MM.1S (cell line): ENCODE data around the gene SOHLH2.

ENCODE experiments used
- DNase-seq: peaks from one replicate; pipeline ENCODE4 v3.0.0-alpha.2; 2015
- H2AFZ ChIP-seq: fragments of 300-600 bp; sonication (generic); 2 replicates; pipeline ENCODE4 v1.6.0; 2016; ENCODE audit warnings: antibody characterized with exemption, low read length
- H3F3A ChIP-seq: fragments of 300-600 bp; sonication (generic); 2 replicates; pipeline ENCODE4 v1.6.1; 2016; ENCODE audit warnings: mild to moderate bottlenecking, antibody characterized with exemption, low read length, moderate library complexity, mixed read lengths; ENCODE audit not compliant: insufficient read depth
- H3K27ac ChIP-seq: fragments of 300-600 bp; sonication (generic); 2 replicates; pipeline ENCODE4 v1.5.1; 2016; ENCODE audit warnings: mild to moderate bottlenecking, low read length
- H3K27me3 ChIP-seq: fragments of 300-600 bp; sonication (generic); replicated peaks from 2 replicates; pipeline ENCODE4 v1.6.0; 2016; ENCODE audit warnings: low read length; ENCODE audit not compliant: insufficient read depth
- H3K36me3 ChIP-seq: fragments of 300-600 bp; sonication (generic); replicated peaks from 2 replicates; pipeline ENCODE4 v1.6.1; 2016; ENCODE audit warnings: mild to moderate bottlenecking, low read length, mixed read lengths; ENCODE audit not compliant: insufficient read depth
- H3K4me1 ChIP-seq: fragments of 300-600 bp; sonication (generic); 2 replicates; pipeline ENCODE4 v1.6.1; 2016; ENCODE audit warnings: low read length, mixed read lengths
- H3K4me2 ChIP-seq: fragments of 300-600 bp; sonication (generic); 2 replicates; pipeline ENCODE4 v1.6.0; 2016; ENCODE audit warnings: low read depth, low read length
- H3K4me3 ChIP-seq: fragments of 300-600 bp; sonication (generic); 2 replicates; pipeline ENCODE4 v1.5.1; 2016; ENCODE audit warnings: low read length, mixed read lengths
- H3K79me2 ChIP-seq: fragments of 300-600 bp; sonication (generic); 2 replicates; pipeline ENCODE4 v1.6.1; 2016; ENCODE audit warnings: mixed run types, low read length, mixed read lengths
- H3K9ac ChIP-seq: fragments of 300-600 bp; sonication (generic); 2 replicates; pipeline ENCODE4 v1.6.1; 2016; ENCODE audit warnings: low read length, mixed read lengths
- H3K9me2 ChIP-seq: fragments of 300-600 bp; sonication (generic); replicated peaks from 2 replicates; pipeline ENCODE4 v1.6.1; 2016; ENCODE audit warnings: mild to moderate bottlenecking, low read length, mixed read lengths; ENCODE audit not compliant: insufficient read depth
- H3K9me3 ChIP-seq: fragments of 300-600 bp; sonication (generic); replicated peaks from 2 replicates; pipeline ENCODE4 v1.6.1; 2016; ENCODE audit warnings: mild to moderate bottlenecking, low read length, mixed read lengths; ENCODE audit not compliant: insufficient read depth
- H4K20me1 ChIP-seq: fragments of 300-600 bp; sonication (generic); 2 replicates; pipeline ENCODE4 v1.6.1; 2016; ENCODE audit warnings: mild to moderate bottlenecking, low read length, moderate library complexity, mixed read lengths; ENCODE audit not compliant: insufficient read depth
- EZH2 ChIP-seq: fragments of 300-600 bp; sonication (generic); optimal IDR thresholded peaks from 2 replicates; pipeline ENCODE3; 2017; ENCODE audit warnings: low read depth, mild to moderate bottlenecking, antibody characterized with exemption, low read length, mixed read lengths
- EZH2phosphoT487 ChIP-seq: fragments of 300-600 bp; sonication (generic); IDR thresholded peaks from 2 replicates; pipeline ENCODE4 v1.6.1; 2018; ENCODE audit warnings: antibody characterized with exemption, low read length
- TF ChIP-seq, protein P1 (sequence below): fragments of 300-600 bp; sonication (generic); IDR thresholded peaks from 2 replicates; pipeline ENCODE4 v1.5.1; 2016; ENCODE audit warnings: antibody characterized with exemption, low read length, mixed read lengths

Gene SOHLH2

DNA sequence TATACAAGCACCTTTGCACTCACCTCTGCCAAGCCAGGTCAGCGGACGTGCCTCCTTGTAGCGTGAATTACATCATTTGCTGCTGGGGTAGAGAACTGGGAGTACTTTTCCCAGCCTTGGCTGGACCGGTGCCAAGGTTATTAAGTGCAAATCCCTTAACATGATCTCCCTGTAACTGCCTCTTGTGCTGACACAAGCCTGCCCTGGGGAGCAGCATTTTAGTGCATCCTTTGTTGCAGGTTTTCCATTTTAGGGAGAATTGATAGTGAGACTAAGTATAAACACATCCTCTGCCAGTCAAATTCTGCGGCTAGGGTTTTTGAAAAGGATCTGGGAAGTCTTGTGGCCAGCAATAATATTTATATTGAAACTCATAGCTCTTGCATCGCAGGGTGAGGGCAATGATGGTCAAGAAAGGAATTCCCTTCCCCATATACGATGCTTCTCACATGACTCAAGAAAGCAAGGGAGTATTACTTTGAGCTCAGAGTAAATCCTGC lies 50.5 kb downstream of the SOHLH2 start:
- TF ChIP-seq, protein P1, sequence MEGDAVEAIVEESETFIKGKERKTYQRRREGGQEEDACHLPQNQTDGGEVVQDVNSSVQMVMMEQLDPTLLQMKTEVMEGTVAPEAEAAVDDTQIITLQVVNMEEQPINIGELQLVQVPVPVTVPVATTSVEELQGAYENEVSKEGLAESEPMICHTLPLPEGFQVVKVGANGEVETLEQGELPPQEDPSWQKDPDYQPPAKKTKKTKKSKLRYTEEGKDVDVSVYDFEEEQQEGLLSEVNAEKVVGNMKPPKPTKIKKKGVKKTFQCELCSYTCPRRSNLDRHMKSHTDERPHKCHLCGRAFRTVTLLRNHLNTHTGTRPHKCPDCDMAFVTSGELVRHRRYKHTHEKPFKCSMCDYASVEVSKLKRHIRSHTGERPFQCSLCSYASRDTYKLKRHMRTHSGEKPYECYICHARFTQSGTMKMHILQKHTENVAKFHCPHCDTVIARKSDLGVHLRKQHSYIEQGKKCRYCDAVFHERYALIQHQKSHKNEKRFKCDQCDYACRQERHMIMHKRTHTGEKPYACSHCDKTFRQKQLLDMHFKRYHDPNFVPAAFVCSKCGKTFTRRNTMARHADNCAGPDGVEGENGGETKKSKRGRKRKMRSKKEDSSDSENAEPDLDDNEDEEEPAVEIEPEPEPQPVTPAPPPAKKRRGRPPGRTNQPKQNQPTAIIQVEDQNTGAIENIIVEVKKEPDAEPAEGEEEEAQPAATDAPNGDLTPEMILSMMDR = no peak
- TF ChIP-seq EZH2phosphoT487 (no peak), EZH2 (no peak)
- Histone ChIP-seq H3K9me3 (no peaks in the 10 kb centered on the region), H3K9ac (no peak overlapping the region), H2AFZ (no peak overlapping the region), H3K4me3 (no peak overlapping the region), H4K20me1 (no peaks in the 10 kb centered on the region), H3K4me1 (no peaks in the 10 kb centered on the region), H3K27ac (no peak overlapping the region), H3K27me3 (no peaks in the 10 kb centered on the region), H3F3A (no peaks in the 10 kb centered on the region), H3K36me3 (no peaks in the 10 kb centered on the region), H3K4me2 (no peak overlapping the region), H3K9me2 (no peaks in the 10 kb centered on the region), H3K79me2 (no peaks in the 10 kb centered on the region)
- no peak for DNase-seq

DNA sequence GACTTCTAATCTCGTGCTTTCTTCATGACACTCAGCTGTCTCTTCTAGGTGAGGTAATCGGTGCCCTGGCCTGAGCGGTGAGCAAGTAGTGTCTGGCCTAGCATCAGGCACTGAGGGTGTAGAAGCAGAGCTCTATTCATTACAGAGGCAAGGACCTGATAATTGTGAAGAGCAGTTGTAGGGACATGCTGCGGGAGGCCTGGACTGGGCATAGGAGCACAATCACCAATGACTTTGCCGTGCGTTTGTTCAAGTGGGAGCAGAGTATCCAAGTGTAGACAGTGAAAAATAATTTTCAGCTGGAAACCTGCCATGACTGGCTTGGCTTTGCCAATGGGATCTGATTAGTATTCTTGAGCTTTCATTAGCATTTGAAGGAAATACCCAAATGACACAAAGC lies 51.1 kb downstream of the SOHLH2 start:
- no peaks in the 10 kb centered on the region for H3K9me2 ChIP-seq
- no peak for TF ChIP-seq EZH2phosphoT487
- TF ChIP-seq, protein P1 = no peak
- no peak for TF ChIP-seq EZH2
- H3K27me3 ChIP-seq = no peaks in the 10 kb centered on the region
- H3K9me3 ChIP-seq = no peaks in the 10 kb centered on the region
- no peak overlapping the region for H3K9ac ChIP-seq
- no peaks in the 10 kb centered on the region for H4K20me1 ChIP-seq
- no peaks in the 10 kb centered on the region for H3K79me2 ChIP-seq
- H3K36me3 ChIP-seq = no peaks in the 10 kb centered on the region
- no peak overlapping the region for H3K27ac ChIP-seq
- no peak overlapping the region for H3K4me3 ChIP-seq
- no peak for DNase-seq
- no peak overlapping the region for H2AFZ ChIP-seq
- H3K4me1 ChIP-seq = no peaks in the 10 kb centered on the region
- no peaks in the 10 kb centered on the region for H3F3A ChIP-seq
- no peak overlapping the region for H3K4me2 ChIP-seq

DNA sequence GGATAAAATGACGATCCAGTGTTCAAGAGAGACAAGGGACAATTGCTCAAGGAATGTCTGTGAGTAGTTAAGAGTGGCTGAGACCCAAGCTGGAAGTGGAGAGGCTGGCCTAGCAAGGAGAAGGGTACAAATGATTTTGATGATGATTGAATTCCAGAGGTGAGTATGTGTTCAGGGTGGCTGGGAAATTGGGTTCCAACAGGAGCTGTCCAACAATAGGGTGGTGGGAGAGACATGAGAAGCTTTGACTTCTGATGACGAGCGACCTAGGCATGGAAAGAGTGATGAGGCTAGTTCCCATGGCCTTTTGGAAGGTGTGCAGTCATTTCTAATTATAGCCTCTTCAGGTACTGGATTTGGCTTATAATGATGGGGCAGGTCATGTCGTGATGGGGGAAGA lies 54.1 kb downstream of the SOHLH2 start:
- TF ChIP-seq, protein P1 = no peak
- TF ChIP-seq EZH2phosphoT487 (no peak), EZH2 (no peak)

More for the DNA sequence above, 54.1 kb downstream of the SOHLH2 start:
- H3K9ac ChIP-seq = no peak overlapping the region
- H3K36me3 ChIP-seq = no peaks in the 10 kb centered on the region
- H3K4me3 ChIP-seq = no peak overlapping the region
- no peak for DNase-seq
- no peaks in the 10 kb centered on the region for H3K79me2 ChIP-seq
- H4K20me1 ChIP-seq = no peaks in the 10 kb centered on the region
- no peak overlapping the region for H2AFZ ChIP-seq
- no peak overlapping the region for H3K27ac ChIP-seq
- no peaks in the 10 kb centered on the region for H3F3A ChIP-seq
- H3K9me3 ChIP-seq = no peaks in the 10 kb centered on the region
- H3K9me2 ChIP-seq = no peaks in the 10 kb centered on the region
- H3K4me1 ChIP-seq = no peaks in the 10 kb centered on the region
- H3K4me2 ChIP-seq = no peak overlapping the region
- H3K27me3 ChIP-seq = no peaks in the 10 kb centered on the region
